Psoas muscle (tissue), 8 donors: ENCODE results near the gene FAM3A. TPM values are rescaled to one million over a fixed set of nuclear protein-coding genes. Genes with fewer than 3 reads are reported as not detected.
"Not testable (repeated sequence)": the region's sequence is repeated elsewhere in the genome, so short reads cannot be mapped to it uniquely, and the experiment has no call there.

ENCODE experiments used
- ATAC-seq, 4 donors: fragments of 200-7000 bp; cut with Tn5 transposase; one replicate each; pipeline ENCODE4 v1.9.1; 2020; ENCODE audit warnings: moderate library complexity in 3 of 4, mild to moderate bottlenecking in 2 of 4
- DNase-seq, 2 donors: peaks; one replicate each; pipeline ENCODE4 v3.0.0-alpha.2; 2020
- H3K27ac ChIP-seq: fragments of 200-600 bp; one replicate; pipeline ENCODE4 v1.8.0; 2022
- H3K27me3 ChIP-seq, 3 donors: fragments of 200-600 bp in 1 of 3; one replicate each; pipeline versions ENCODE4 v1.6.1 to v1.8.0; 2013 to 2022; ENCODE audit warnings: low read length in 2 of 3, mild to moderate bottlenecking in 2 of 3, moderate library complexity in 1 of 3; ENCODE audit not compliant: insufficient read depth in 3 of 3
- H3K36me3 ChIP-seq, 2 donors: fragments of 200-600 bp in 1 of 2; one replicate each; pipeline versions ENCODE4 v1.6.1 to v1.8.0; 2013 to 2022; ENCODE audit warnings: low read depth in 1 of 2, mild to moderate bottlenecking in 1 of 2, moderate library complexity in 1 of 2; ENCODE audit not compliant: insufficient read depth in 1 of 2
- H3K4me1 ChIP-seq: fragments of 200-600 bp; one replicate; pipeline ENCODE4 v1.8.0; 2022
- H3K4me3 ChIP-seq: fragments of 200-600 bp; one replicate; pipeline ENCODE4 v1.8.0; 2022; ENCODE audit warnings: mild to moderate bottlenecking
- H3K9me3 ChIP-seq: fragments of 200-600 bp; one replicate; pipeline ENCODE4 v1.8.0; 2022
- CTCF ChIP-seq: fragments of 200-600 bp; IDR thresholded peaks from one replicate; pipeline ENCODE4 v1.8.0; 2022; ENCODE audit warnings: antibody characterized with exemption
- WGBS, 3 donors: extraction: QIAGEN DNeasy Blood & Tissue Kit; methylation state at CpG; one replicate each; pipeline versions ENCODE4 v1.1.6 to v1.1.7; 2013; 5-methylcytosine and 5-hydroxymethylcytosine counted together
- intact Hi-C, 2 donors: fragments of 100-400 bp; cut with DNase I; formaldehyde crosslinking; loops; one replicate each; pipeline versions ENCODE4 v1.11.0 to v1.14.2; 2022
- polyA plus RNA-seq, 3 donors: library from polyadenylated mRNA; stranded (reverse); fragments of 200-250 nt; gene quantifications; one replicate each; pipeline ENCODE4 v1.2.3, GENCODE V29; 2013
- total RNA-seq, 4 donors: library from RNA; stranded (reverse); fragmentation: NEBNext Ultra II Directional in 2 of 4; extraction: Animal tissue kit (Norgen Biotek cat#: 25700) in 2 of 4; gene quantifications; one replicate each; pipeline versions ENCODE4 v1.2.1 to v1.2.4, GENCODE V29; 2021 to 2023
- donor health status: healthy with polysubstance abuse.
- donor health status: DM: no; HTN: no; CAD: no; lungs with moderate emphysema.
- donor health status: Bipolar disorder and iron deficiency.
- donor health status: healthy.
- donor health status: DM: yes; HTN: yes; CAD: no.
- donor health status: DM: no; HTN: no; CAD: no.
- donor health status: DM: no; HTN: no; CAD: no.
- donor health status: DM: yes; HTN: yes; CAD: no.

Gene FAM3A
- total and polyA plus RNA-seq, 7 donors: 29.7 to 40.4 (median 34.8) TPM

- Histone ChIP-seq H3K4me1 (peaks cover 11% of the 10 kb centered on the region), H3K27ac (peak overlapping the region; percentile 73), H3K4me3 (no peak overlapping the region), H3K27me3 (no peaks in the 10 kb centered on the region), H3K9me3 (no peaks in the 10 kb centered on the region), H3K36me3 (peaks cover 0 to 9% of the 10 kb centered on the region in 2 donors)
- intact Hi-C loops: no loop called here
- ATAC-seq (peak in 1 of 4 donors; percentile 21), DNase-seq (no peak)
- WGBS, 3 donors: 83 to 94% (median 88%) methylated on average over 19 of the region's 19 CpGs
- TF ChIP-seq CTCF: no peak
Measured at GRCh38 chrX:154540897-154541535, 25.0 kb upstream of the FAM3A start.

GRCh38 chrX:154540365-154540764, 24.3 kb upstream of the FAM3A start:
- intact Hi-C loops, H3K27ac ChIP-seq, DNase-seq, H3K36me3 ChIP-seq, H3K27me3 ChIP-seq, H3K9me3 ChIP-seq, H3K4me3 ChIP-seq, ATAC-seq: not testable (repeated sequence)
- peaks cover 11% of the 10 kb centered on the region for H3K4me1 ChIP-seq
- WGBS, 3 donors: 76 to 100% (median 87%) methylated on average over 5 to 7 of the region's 7 CpGs

GRCh38 chrX:154539077-154539476, 23.0 kb upstream of the FAM3A start:
- DNase-seq (no peak), ATAC-seq (no peak)
- peaks cover 0 to 2% of the 10 kb centered on the region in 2 donors for H3K36me3 ChIP-seq
- H3K4me3 ChIP-seq: no peak overlapping the region
- intact Hi-C loops: no loop called here
- peaks cover 11% of the 10 kb centered on the region for H3K4me1 ChIP-seq
- H3K9me3 ChIP-seq: no peaks in the 10 kb centered on the region
- WGBS, 3 donors: 76 to 85% (median 84%) methylated on average over 8 of the region's 8 CpGs
- no peak for TF ChIP-seq CTCF
- H3K27ac ChIP-seq: no peak overlapping the region
- no peaks in the 10 kb centered on the region for H3K27me3 ChIP-seq

GRCh38 chrX:154535892-154536291, 19.9 kb upstream of the FAM3A start:
- 85 to 86% (median 85%) methylated on average over 6 to 9 of the region's 9 CpGs for WGBS, 3 donors
- no peak for TF ChIP-seq CTCF

GRCh38 chrX:154534526-154535322, 18.7 kb upstream of the FAM3A start:
- intact Hi-C loops: loop anchor here (2.0 to 5.0 kb wide), 5 partner anchors 117 to 1576 kb away; partner anchors contain the start of gene FLNA (in 1 of the 2)
- Histone ChIP-seq H3K27me3 (no peaks in the 10 kb centered on the region), H3K36me3 (peaks cover 0 to 25% of the 10 kb centered on the region in 2 donors), H3K27ac (no peak overlapping the region), H3K4me3 (no peak overlapping the region), H3K4me1 (no peaks in the 10 kb centered on the region), H3K9me3 (no peaks in the 10 kb centered on the region)
- 17 to 21% (median 21%) methylated on average over 25 to 34 of the region's 34 CpGs for WGBS, 3 donors
- peak; percentile 99 for TF ChIP-seq CTCF
- DNase-seq (peak; percentile 89 to 95), ATAC-seq (peak; percentile 96 to 98 (median 96))

More at GRCh38 chrX:154535892-154536291, 19.9 kb upstream of the FAM3A start:
- H3K4me1 ChIP-seq: no peaks in the 10 kb centered on the region
- DNase-seq: no peak
- no peak overlapping the region for H3K4me3 ChIP-seq
- H3K27me3 ChIP-seq: no peaks in the 10 kb centered on the region
- no peak overlapping the region for H3K27ac ChIP-seq
- ATAC-seq: no peak
- peaks cover 0 to 25% of the 10 kb centered on the region in 2 donors for H3K36me3 ChIP-seq
- intact Hi-C loops: loop anchor here in 1 of 2 donors (2.0 kb wide), 2 partner anchors 161 to 1577 kb away; partner anchors contain the start of gene FLNA
- H3K9me3 ChIP-seq: no peaks in the 10 kb centered on the region
